HFF-Myc (cell line): Measurements from ENCODE around the gene ZDHHC16.
"Not testable (repeated sequence)": the region's sequence is repeated elsewhere in the genome, so short reads cannot be mapped to it uniquely, and the experiment has no call there.

Experiments
- DNase-seq: peaks from one replicate; pipeline ENCODE4 v3.0.0-alpha.2; 2011; ENCODE audit warnings: low read depth; ENCODE audit errors: extremely low read depth
- H3K4me3 ChIP-seq: replicated peaks from 2 replicates; pipeline ENCODE4 v1.5.1; 2011; ENCODE audit warnings: low read depth, mild to moderate bottlenecking, control low read depth, low read length
- TF ChIP-seq, protein P1 (sequence below): IDR thresholded peaks from 2 replicates; pipeline ENCODE4 v1.5.1; 2012; ENCODE audit warnings: mild to moderate bottlenecking, low read depth, low read length, control low read depth; ENCODE audit errors: missing control alignments

Gene ZDHHC16

DNA sequence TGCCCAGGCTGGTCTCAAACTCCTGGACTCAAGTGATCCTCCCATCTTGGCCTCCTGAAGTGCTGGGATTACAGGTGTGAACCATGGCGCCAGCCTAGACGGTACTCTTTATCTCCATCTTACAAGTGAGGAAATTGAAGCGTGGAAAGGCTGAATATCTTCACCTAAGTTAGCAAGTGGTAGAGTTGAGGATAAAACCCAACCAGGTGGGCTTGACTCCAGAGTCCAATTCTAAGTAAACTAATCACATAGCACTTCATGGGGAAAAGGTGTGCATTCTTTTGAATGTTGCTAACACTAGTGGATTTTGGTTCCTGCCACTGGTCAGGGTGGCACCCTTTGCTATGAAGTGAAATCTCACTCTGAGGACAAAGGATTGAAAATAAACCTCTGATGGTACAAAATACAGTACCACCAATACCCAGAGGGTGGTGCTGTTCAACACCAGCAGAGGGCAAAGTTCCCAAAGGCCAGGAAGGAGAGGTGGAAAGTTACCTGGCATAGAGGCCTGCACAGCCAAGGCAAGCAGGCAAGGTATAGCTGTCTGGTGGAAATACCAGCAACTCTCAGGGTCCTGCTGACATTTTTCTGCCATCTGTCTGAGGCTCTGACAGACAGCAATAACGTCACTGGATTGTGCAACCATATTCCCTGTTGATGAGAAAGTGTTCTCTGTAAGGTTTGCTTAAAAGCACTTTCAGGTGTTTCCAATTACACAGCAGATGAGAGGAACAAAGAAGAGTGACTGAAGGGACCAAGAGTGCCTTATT lies 17.6 kb downstream of the ZDHHC16 start:
- peak; percentile 81 for DNase-seq

DNA sequence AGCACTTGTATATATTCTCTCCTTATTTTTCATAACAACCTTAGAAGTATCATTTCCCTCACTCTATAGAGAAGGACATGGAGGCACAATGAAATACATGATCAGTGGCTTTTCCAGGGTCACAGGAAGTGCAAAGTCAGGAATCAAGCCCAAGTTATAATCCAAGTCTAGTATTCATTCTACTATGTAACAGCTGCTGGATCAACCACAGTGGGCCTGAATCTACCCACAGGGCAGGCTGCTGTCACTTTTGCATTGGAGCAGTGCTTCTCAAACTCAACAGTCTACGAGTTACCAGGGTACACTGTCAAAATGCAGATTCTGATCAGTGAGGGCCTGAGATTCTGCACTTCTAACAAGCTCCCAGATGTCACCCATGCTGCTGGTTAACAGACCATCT lies 18.3 kb downstream of the ZDHHC16 start:
- no peak for DNase-seq
- no peak overlapping the region for H3K4me3 ChIP-seq
- TF ChIP-seq, protein P1, sequence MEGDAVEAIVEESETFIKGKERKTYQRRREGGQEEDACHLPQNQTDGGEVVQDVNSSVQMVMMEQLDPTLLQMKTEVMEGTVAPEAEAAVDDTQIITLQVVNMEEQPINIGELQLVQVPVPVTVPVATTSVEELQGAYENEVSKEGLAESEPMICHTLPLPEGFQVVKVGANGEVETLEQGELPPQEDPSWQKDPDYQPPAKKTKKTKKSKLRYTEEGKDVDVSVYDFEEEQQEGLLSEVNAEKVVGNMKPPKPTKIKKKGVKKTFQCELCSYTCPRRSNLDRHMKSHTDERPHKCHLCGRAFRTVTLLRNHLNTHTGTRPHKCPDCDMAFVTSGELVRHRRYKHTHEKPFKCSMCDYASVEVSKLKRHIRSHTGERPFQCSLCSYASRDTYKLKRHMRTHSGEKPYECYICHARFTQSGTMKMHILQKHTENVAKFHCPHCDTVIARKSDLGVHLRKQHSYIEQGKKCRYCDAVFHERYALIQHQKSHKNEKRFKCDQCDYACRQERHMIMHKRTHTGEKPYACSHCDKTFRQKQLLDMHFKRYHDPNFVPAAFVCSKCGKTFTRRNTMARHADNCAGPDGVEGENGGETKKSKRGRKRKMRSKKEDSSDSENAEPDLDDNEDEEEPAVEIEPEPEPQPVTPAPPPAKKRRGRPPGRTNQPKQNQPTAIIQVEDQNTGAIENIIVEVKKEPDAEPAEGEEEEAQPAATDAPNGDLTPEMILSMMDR, result no peak

More for the DNA sequence above, 17.6 kb downstream of the ZDHHC16 start:
- TF ChIP-seq, protein P1, result peak; percentile 82
- H3K4me3 ChIP-seq, result no peak overlapping the region

DNA sequence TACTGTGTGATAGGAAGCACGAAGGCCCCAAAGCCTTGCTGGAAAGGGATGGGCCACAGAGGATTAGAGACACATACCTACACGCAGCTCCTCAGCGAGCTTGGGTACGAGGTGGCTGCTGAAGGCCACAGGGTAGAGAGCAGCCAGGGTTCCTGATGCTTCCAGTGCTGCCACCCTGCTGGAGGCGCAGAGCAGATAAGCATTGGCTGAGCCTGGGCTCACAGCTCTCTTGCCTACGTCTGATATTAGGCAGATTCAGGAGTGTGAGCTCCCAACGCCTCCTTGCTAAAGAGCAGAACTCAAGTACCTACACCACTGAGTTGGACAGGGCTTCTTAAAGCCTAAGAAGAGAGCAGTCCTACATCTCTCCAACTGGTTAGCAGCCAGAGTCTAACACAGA lies 20.0 kb downstream of the ZDHHC16 start:
- TF ChIP-seq, protein P1, result no peak
- DNase-seq, result no peak
- no peak overlapping the region for H3K4me3 ChIP-seq

DNA sequence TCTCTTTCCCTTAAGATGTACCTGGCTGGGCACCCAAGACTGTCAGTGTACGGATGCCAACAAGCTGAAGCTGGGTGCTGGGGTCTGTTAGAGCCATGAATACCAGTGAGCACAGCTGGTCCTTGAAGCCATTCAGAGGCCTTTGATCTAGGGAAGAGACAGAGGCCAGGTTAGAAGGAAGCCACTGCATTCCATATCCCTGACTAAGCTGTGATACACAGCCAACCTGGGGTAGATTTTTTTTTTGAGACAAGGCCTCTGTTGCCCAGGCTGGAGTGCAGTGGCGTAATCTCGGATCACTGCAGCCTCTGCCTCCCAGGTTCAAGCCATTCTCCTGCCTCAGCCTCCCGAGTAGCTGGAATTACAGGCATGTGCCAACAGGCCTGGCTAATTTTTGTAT lies 20.8 kb downstream of the ZDHHC16 start:
- DNase-seq, result no peak
- H3K4me3 ChIP-seq, result no peak overlapping the region
- TF ChIP-seq, protein P1, result no peak

DNA sequence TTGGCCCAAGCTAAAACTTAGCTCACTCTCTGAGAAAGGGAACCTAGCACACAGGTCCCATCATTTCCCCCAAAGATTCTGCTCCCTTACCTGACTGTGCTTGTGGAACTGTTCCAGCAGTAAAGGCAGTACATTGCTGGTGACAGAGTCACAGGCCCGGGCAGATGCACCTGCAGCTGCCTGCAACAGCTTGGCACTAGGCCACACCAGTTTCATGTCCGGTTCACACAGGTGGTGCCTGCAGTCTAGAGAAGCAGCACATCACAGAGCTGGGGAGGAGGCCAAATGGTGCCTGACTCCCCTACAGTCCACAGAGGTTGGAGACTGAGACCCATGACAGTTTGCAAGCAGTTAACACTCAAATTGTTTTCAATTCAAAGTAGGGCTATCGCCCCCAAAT lies 22.2 kb downstream of the ZDHHC16 start:
- DNase-seq, result no peak
- no peak overlapping the region for H3K4me3 ChIP-seq
- TF ChIP-seq, protein P1, result no peak

DNA sequence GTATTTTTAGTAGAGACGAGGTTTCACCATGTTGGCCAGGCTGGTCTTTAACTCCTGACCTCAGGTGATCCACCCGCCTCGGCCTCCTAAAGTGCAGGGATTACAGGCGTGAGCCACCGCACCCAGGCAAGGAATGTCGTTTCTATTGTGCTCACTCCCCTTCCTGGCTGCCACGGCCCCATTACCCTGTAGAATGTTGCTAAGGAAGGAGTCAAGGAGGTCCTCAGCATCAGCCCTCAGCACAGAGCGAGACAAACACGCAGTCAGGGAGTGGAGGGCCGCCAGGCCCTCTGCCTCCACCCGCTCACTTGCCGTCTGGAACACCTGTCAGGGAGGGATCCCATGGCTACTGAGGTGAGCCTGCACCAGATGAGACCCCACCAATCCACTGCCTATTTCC lies 22.8 kb downstream of the ZDHHC16 start:
- H3K4me3 ChIP-seq, DNase-seq: not testable (repeated sequence)

DNA sequence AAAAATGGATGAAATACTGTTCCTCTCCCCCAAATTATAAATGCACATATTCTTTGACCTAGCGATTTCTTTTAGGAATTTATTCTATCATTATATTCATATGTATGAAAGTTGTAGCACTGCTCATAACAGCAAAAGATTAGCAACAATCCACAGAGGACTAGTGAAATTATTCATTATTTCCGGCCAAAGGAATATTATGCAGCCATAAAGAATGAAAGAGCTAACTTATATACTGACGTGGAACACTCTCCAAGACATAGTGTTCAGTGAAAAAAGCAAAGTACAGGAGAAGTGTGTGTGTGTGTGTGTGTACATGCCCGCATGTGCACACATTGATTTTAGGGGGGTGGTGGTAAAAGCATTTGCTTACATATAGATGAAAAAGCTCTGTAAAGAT lies 28.9 kb downstream of the ZDHHC16 start:
- TF ChIP-seq, protein P1, result no peak
- no peak overlapping the region for H3K4me3 ChIP-seq
- DNase-seq, result no peak
